ENCODE results near the gene CCDC185. TPM values are rescaled to one million over a fixed set of nuclear protein-coding genes. Genes with fewer than 3 reads are reported as not detected.

CCDC185 gene
- polyA plus RNA-seq, 3 donors: not detected

GRCh38 chr1:223430236-223430635 lies 37.0 kb downstream of the CCDC185 start:
- Histone ChIP-seq H3K4me3 (replicated peaks in 1 of 3; ENCODE audit: low read depth in 2 of 3, low read length in 3 of 3) (no peak overlapping the region), H3K4me1 (ENCODE audit: control insufficient read depth in 1 of 2, insufficient read depth in 2 of 2, low read length in 2 of 2) (no peaks in the 10 kb centered on the region), H3K79me2 (ENCODE audit: insufficient read depth, low read length) (no peaks in the 10 kb centered on the region), H3K27me3 (ENCODE audit: control insufficient read depth in 2 of 2, insufficient read depth in 2 of 2, low read length in 2 of 2) (no peaks in the 10 kb centered on the region), H4K20me1 (ENCODE audit: insufficient read depth, low read length) (no peaks in the 10 kb centered on the region), H3K9ac (ENCODE audit: insufficient read depth, low read length, poor library complexity, severe bottlenecking) (no peak overlapping the region), H2AFZ (ENCODE audit: insufficient read depth, low read depth, low read length, poor library complexity, severe bottlenecking) (no peak overlapping the region), H3K36me3 (replicated peaks in 1 of 2; ENCODE audit: control insufficient read depth in 1 of 2, insufficient read depth in 2 of 2, low read length in 2 of 2) (no peaks in the 10 kb centered on the region), H3K9me3 (replicated peaks in 1 of 2; ENCODE audit: control insufficient read depth in 1 of 2, insufficient read depth in 1 of 2, low read length in 2 of 2) (no peaks in the 10 kb centered on the region), H3K4me2 (replicated peaks; ENCODE audit: extremely low read depth, low read length, poor library complexity, severe bottlenecking) (no peak overlapping the region), H3K27ac (ENCODE audit: low read depth in 1 of 2, low read length in 2 of 2) (no peak overlapping the region)
- peaks cover 0 to 17% (median 7%) of the 10 kb centered on the region in 7 donors for H3K9me3 Mint-ChIP-seq
- no peak for TF ChIP-seq CTCF (IDR thresholded peaks at IDR 0.05)
- DNase-seq: no peak
- no CpG with 5 or more reads among the region's 1 CpG for WGBS (ENCODE audit: insufficient coverage)
- H3K27ac Mint-ChIP-seq: no peak overlapping the region
- H3K4me3 Mint-ChIP-seq: no peak overlapping the region
- intact Hi-C loops (cut with micrococcal nuclease): no loop called here
- H3K36me3 Mint-ChIP-seq: no peaks in the 10 kb centered on the region
- peaks cover 3 to 10% (median 9%) of the 10 kb centered on the region in 3 donors for H3K27me3 Mint-ChIP-seq (ENCODE audit: low read depth in 3 of 3)
- H3K4me1 Mint-ChIP-seq: no peaks in the 10 kb centered on the region

- Histone ChIP-seq H3K4me1 (ENCODE audit: control insufficient read depth in 1 of 2, insufficient read depth in 2 of 2, low read length in 2 of 2) (no peaks in the 10 kb centered on the region), H3K27me3 (ENCODE audit: control insufficient read depth in 2 of 2, insufficient read depth in 2 of 2, low read length in 2 of 2) (no peaks in the 10 kb centered on the region), H2AFZ (ENCODE audit: insufficient read depth, low read depth, low read length, poor library complexity, severe bottlenecking) (no peak overlapping the region), H3K4me3 (replicated peaks in 1 of 3; ENCODE audit: low read depth in 2 of 3, low read length in 3 of 3) (no peak overlapping the region), H4K20me1 (ENCODE audit: insufficient read depth, low read length) (no peaks in the 10 kb centered on the region), H3K9me3 (replicated peaks in 1 of 2; ENCODE audit: control insufficient read depth in 1 of 2, insufficient read depth in 1 of 2, low read length in 2 of 2) (peaks cover 0 to 1% of the 10 kb centered on the region in 2 donors), H3K79me2 (ENCODE audit: insufficient read depth, low read length) (no peaks in the 10 kb centered on the region), H3K4me2 (replicated peaks; ENCODE audit: extremely low read depth, low read length, poor library complexity, severe bottlenecking) (no peak overlapping the region), H3K36me3 (replicated peaks in 1 of 2; ENCODE audit: control insufficient read depth in 1 of 2, insufficient read depth in 2 of 2, low read length in 2 of 2) (no peaks in the 10 kb centered on the region), H3K9ac (ENCODE audit: insufficient read depth, low read length, poor library complexity, severe bottlenecking) (no peak overlapping the region), H3K27ac (ENCODE audit: low read depth in 1 of 2, low read length in 2 of 2) (no peak overlapping the region)
- H3K27me3 Mint-ChIP-seq (ENCODE audit: low read depth in 3 of 3): peaks cover 2 to 5% (median 2%) of the 10 kb centered on the region in 3 donors
- H3K9me3 Mint-ChIP-seq: peaks cover 2 to 11% (median 4%) of the 10 kb centered on the region in 7 donors
- no peaks in the 10 kb centered on the region for H3K36me3 Mint-ChIP-seq
- H3K27ac Mint-ChIP-seq: no peak overlapping the region
- TF ChIP-seq CTCF (IDR thresholded peaks at IDR 0.05): no peak
- DNase-seq: no peak
- H3K4me3 Mint-ChIP-seq: no peak overlapping the region
- no peaks in the 10 kb centered on the region for H3K4me1 Mint-ChIP-seq
- intact Hi-C loops (cut with micrococcal nuclease): no loop called here
- WGBS (ENCODE audit: insufficient coverage): 85% methylated on average over 2 of the region's 3 CpGs
These were observed 43.9 kb downstream of the CCDC185 start for GRCh38 chr1:223437151-223437550.

All from CD14-positive monocyte (primary cell).